Measurements from ENCODE around the gene PSMC2. TPM values are rescaled to one million over a fixed set of nuclear protein-coding genes. Genes with fewer than 3 reads are reported as not detected.

Gene PSMC2
- total and polyA plus RNA-seq, 2 experiments from 2014 or later: 107 to 131 TPM

DNA sequence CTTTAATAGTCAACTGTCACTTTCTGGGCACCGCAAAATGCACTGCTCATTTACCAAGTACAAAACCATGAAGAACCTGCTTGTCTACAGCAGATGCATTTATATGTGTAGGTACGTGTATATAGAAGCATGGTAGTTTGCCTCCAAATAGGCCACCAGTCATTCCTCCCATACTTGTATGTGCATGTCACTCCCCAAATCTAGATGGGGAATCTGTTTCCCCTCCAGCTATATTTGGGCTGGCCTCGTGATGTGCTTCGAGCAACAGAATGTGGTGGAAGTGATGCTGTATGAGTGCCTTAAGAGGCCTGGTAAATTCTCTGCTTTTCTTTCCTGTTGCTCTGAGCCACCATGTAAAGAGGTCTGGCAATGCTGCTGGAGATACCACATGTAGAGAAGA, 47.1 kb downstream of the PSMC2 start (continued):
- TF ChIP-seq REST (IDR thresholded peaks at IDR 0.05; ENCODE audit: unreplicated experiment) (no peak), STAT1 (IDR thresholded peaks at IDR 0.05; ENCODE audit: unreplicated experiment) (no peak)

DNA sequence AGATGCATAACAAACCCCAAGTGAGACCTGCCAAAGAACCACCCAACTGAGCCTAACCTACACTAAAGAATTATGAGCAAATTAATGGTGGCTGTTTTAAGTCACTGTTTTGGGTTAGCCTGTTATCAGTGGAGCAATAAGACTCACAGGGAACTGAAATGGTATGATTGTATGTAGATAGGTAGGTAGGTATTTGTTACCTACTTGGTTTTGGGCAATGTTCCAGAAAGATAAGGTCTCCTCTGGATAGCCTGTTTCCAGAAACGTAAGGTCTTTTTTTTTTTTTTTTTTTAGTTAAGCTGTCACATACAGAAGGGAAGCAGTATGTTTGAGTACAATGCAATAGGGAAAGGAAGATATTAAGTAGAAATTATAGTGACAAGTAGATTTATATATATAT, 47.6 kb downstream of the PSMC2 start:
- ATAC-seq (no peak), DNase-seq (ENCODE audit: low spot score) (no peak)
- Histone ChIP-seq H3K4me2 (no peak overlapping the region), H3F3A (replicated peaks; ENCODE audit: low read depth) (no peaks in the 10 kb centered on the region), H3K4me3 (no peak overlapping the region), H2AFZ (no peak overlapping the region), H3K36me3 (ENCODE audit: insufficient read depth) (no peaks in the 10 kb centered on the region), H3K27ac (ENCODE audit: low read depth) (no peak overlapping the region), H3K79me2 (replicated peaks; ENCODE audit: insufficient read depth) (no peaks in the 10 kb centered on the region), H3K27me3 (ENCODE audit: insufficient read depth) (no peaks in the 10 kb centered on the region), H3K4me1 (ENCODE audit: insufficient read depth) (no peaks in the 10 kb centered on the region), H4K20me1 (replicated peaks; ENCODE audit: insufficient read depth) (no peaks in the 10 kb centered on the region), H3K9me2 (ENCODE audit: insufficient read depth) (peaks cover 4% of the 10 kb centered on the region; the same call in 1 of the 2 replicates)
- Mint-ChIP-seq H3K4me1 (no peaks in the 10 kb centered on the region), H3K9me3 (peaks cover 4% of the 10 kb centered on the region; the same call in 2 of the 3 replicates), H3K27me3 (ENCODE audit: insufficient read depth, low read depth, poor library complexity) (no peaks in the 10 kb centered on the region), H3K36me3 (ENCODE audit: low read depth) (no peaks in the 10 kb centered on the region), H3K27ac (no peak overlapping the region), H3K4me3 (no peak overlapping the region)
- no peak for TF ChIP-seq ZNF114 (CRISPR knock-in tag; IDR thresholded peaks at IDR 0.05)
- no peak for TF ChIP-seq REST (IDR thresholded peaks at IDR 0.05; ENCODE audit: unreplicated experiment)

GRCh38 chr7:103396471-103396870, 49.0 kb downstream of the PSMC2 start:
- ATAC-seq: no peak
- H4K20me1 ChIP-seq (replicated peaks; ENCODE audit: insufficient read depth): no peaks in the 10 kb centered on the region
- no peaks in the 10 kb centered on the region for H3K27me3 ChIP-seq (ENCODE audit: insufficient read depth)
- H3K4me2 ChIP-seq: no peak overlapping the region
- no peak overlapping the region for H3K27ac ChIP-seq (ENCODE audit: low read depth)
- no peak overlapping the region for H2AFZ ChIP-seq
- H3K4me1 ChIP-seq (ENCODE audit: insufficient read depth): no peaks in the 10 kb centered on the region
- no peak for DNase-seq (ENCODE audit: low spot score)
- Mint-ChIP-seq H3K4me3 (no peak overlapping the region), H3K27me3 (ENCODE audit: insufficient read depth, low read depth, poor library complexity) (peaks cover 1% of the 10 kb centered on the region), H3K4me1 (no peaks in the 10 kb centered on the region), H3K27ac (no peak overlapping the region), H3K9me3 (peaks cover 10% of the 10 kb centered on the region; the same call in 2 of the 3 replicates), H3K36me3 (ENCODE audit: low read depth) (no peaks in the 10 kb centered on the region)
- H3K36me3 ChIP-seq (ENCODE audit: insufficient read depth): no peaks in the 10 kb centered on the region
- no peaks in the 10 kb centered on the region for H3K79me2 ChIP-seq (replicated peaks; ENCODE audit: insufficient read depth)
- no peaks in the 10 kb centered on the region for H3F3A ChIP-seq (replicated peaks; ENCODE audit: low read depth)
- H3K4me3 ChIP-seq: no peak overlapping the region
- H3K9me2 ChIP-seq (ENCODE audit: insufficient read depth): no peaks in the 10 kb centered on the region
- TF ChIP-seq EZH2phosphoT487 (IDR thresholded peaks at IDR 0.05; ENCODE audit: unreplicated experiment) (no peak), POLR2AphosphoS5 (IDR thresholded peaks at IDR 0.05; ENCODE audit: low read depth) (no peak), ZNF331 (CRISPR knock-in tag; IDR thresholded peaks at IDR 0.05; ENCODE audit: low read depth) (no peak), STAT1 (IDR thresholded peaks at IDR 0.05; ENCODE audit: unreplicated experiment) (no peak), EZH2 (IDR thresholded peaks at IDR 0.05; ENCODE audit: low read depth, unreplicated experiment) (no peak), NANOG (IDR thresholded peaks at IDR 0.05; ENCODE audit: borderline replicate concordance) (no peak), ZNF114 (CRISPR knock-in tag; IDR thresholded peaks at IDR 0.05) (no peak), CREB1 (CRISPR knock-in tag; IDR thresholded peaks at IDR 0.05; ENCODE audit: low read depth) (no peak), JUNB (IDR thresholded peaks at IDR 0.05; ENCODE audit: unreplicated experiment) (no peak)
- TF ChIP-seq, protein P1, sequence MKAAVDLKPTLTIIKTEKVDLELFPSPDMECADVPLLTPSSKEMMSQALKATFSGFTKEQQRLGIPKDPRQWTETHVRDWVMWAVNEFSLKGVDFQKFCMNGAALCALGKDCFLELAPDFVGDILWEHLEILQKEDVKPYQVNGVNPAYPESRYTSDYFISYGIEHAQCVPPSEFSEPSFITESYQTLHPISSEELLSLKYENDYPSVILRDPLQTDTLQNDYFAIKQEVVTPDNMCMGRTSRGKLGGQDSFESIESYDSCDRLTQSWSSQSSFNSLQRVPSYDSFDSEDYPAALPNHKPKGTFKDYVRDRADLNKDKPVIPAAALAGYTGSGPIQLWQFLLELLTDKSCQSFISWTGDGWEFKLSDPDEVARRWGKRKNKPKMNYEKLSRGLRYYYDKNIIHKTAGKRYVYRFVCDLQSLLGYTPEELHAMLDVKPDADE (IDR thresholded peaks at IDR 0.05): no peak
- TF ChIP-seq, protein P2, sequence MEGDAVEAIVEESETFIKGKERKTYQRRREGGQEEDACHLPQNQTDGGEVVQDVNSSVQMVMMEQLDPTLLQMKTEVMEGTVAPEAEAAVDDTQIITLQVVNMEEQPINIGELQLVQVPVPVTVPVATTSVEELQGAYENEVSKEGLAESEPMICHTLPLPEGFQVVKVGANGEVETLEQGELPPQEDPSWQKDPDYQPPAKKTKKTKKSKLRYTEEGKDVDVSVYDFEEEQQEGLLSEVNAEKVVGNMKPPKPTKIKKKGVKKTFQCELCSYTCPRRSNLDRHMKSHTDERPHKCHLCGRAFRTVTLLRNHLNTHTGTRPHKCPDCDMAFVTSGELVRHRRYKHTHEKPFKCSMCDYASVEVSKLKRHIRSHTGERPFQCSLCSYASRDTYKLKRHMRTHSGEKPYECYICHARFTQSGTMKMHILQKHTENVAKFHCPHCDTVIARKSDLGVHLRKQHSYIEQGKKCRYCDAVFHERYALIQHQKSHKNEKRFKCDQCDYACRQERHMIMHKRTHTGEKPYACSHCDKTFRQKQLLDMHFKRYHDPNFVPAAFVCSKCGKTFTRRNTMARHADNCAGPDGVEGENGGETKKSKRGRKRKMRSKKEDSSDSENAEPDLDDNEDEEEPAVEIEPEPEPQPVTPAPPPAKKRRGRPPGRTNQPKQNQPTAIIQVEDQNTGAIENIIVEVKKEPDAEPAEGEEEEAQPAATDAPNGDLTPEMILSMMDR (conservative IDR thresholded peaks at IDR 0.05; ENCODE audit: low read depth in 2 of 2): no peak

Data from GM23338 (cell line).